ENCODE results near the gene PNRC2.

GRCh38 chr1:23930270-23930669 lies 29.4 kb upstream of the PNRC2 start:
- TF ChIP-seq EZH2 (IDR thresholded peaks at IDR 0.05; ENCODE audit: insufficient read depth, poor library complexity, severe bottlenecking) (no peak), EZH2phosphoT487 (IDR thresholded peaks at IDR 0.05; ENCODE audit: insufficient read depth, low read depth) (no peak)

Measured in GM23248 (cell line).